Muscle of leg (tissue), 11 donors: Measurements from ENCODE around the gene B3GAT2. TPM values are rescaled to one million over a fixed set of nuclear protein-coding genes. Genes with fewer than 3 reads are reported as not detected.

Source experiments
- DNase-seq: peaks from one replicate; pipeline ENCODE4 v3.0.0; 2013
- H3K27ac ChIP-seq: one replicate; pipeline ENCODE4 v1.5.1; 2013; ENCODE audit warnings: mild to moderate bottlenecking, low read length, control low read depth
- H3K27me3 ChIP-seq: one replicate; pipeline ENCODE4 v1.6.1; 2013; ENCODE audit warnings: low read length; ENCODE audit not compliant: control insufficient read depth, insufficient read depth
- H3K36me3 ChIP-seq: one replicate; pipeline ENCODE4 v1.6.1; 2013; ENCODE audit warnings: low read length; ENCODE audit not compliant: control insufficient read depth, insufficient read depth
- H3K4me1 ChIP-seq: one replicate; pipeline ENCODE4 v1.6.1; 2013; ENCODE audit warnings: low read length; ENCODE audit not compliant: control insufficient read depth, insufficient read depth
- H3K4me3 ChIP-seq: one replicate; pipeline ENCODE4 v1.5.1; 2013; ENCODE audit warnings: low read length, control low read depth
- H3K9me3 ChIP-seq: replicated peaks from 2 replicates; pipeline ENCODE4 v1.6.1; 2013; ENCODE audit warnings: low read depth, low read length; ENCODE audit not compliant: control insufficient read depth
- WGBS: methylation state at CpG from one replicate; pipeline ENCODE4 v1.1.5; 2013; ENCODE audit warnings: missing lambda C conversion rate; ENCODE audit not compliant: insufficient coverage; 5-methylcytosine and 5-hydroxymethylcytosine counted together
- polyA plus RNA-seq, 8 donors: library from polyadenylated mRNA; unstranded; fragments of 120-200 nt; gene quantifications; one replicate each; pipeline versions ENCODE4 v1.2.1 to v1.2.3, GENCODE V29; 2013; ENCODE audit warnings: inconsistent platforms in 1 of 8, low replicate concordance in 1 of 8; ENCODE audit not compliant: insufficient read length in 8 of 8, insufficient read depth in 1 of 8
- total RNA-seq: library from RNA; stranded (reverse); fragments of 120-200 nt; gene quantifications from one replicate; pipeline ENCODE4 v1.2.4, GENCODE V29; 2013

B3GAT2 gene
- total and polyA plus RNA-seq, 9 donors = 0.53 to 2.8 (median 1.8) TPM

DNA sequence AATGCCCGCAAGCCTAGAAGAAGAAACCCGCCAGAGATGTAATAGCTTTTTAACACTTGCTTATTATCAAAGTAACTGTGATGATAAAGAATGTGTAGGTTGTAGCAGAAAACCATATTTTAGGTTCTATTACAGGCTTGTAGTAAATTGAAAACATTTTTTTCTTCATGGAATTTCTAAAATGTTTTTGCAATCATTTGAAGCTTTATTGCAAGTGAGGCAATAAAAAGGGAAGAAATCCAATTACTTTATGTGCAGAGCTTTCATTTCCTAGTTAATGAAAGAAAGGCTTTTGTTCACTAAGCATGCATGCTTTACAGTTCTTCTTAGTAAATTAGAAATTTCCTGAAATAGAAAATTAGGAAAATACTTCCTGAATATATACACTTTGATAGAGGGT is 135.1 kb downstream of the B3GAT2 start:
- Histone ChIP-seq H3K4me1 (no peaks in the 10 kb centered on the region), H3K4me3 (no peak overlapping the region), H3K27me3 (no peaks in the 10 kb centered on the region), H3K27ac (no peak overlapping the region), H3K36me3 (no peaks in the 10 kb centered on the region), H3K9me3 (no peaks in the 10 kb centered on the region)
- WGBS = no CpG with 5 or more reads among the region's 2 CpGs
- no peak for DNase-seq

DNA sequence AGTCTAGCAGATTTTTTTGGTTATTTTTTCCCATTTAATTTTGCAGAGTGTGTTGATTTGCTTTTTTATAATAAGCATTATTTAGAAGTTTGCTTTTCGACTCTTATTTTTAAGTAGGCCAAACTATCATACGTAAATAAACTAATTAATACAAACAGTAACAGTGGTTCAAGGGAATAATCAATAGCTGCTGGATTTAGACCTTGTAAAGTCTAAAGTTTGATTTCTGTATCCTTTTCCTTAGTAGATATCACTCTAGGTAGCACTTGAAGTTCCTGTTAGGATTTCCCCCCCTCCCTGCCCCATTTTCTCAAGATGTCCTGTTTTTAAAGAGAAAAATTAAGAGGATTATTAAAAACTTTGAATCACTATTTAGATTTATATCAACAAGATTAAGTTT is 136.1 kb downstream of the B3GAT2 start:
- no peaks in the 10 kb centered on the region for H3K9me3 ChIP-seq
- DNase-seq = no peak
- H3K4me1 ChIP-seq = no peaks in the 10 kb centered on the region
- H3K27me3 ChIP-seq = no peaks in the 10 kb centered on the region
- no peak overlapping the region for H3K4me3 ChIP-seq
- H3K27ac ChIP-seq = no peak overlapping the region
- H3K36me3 ChIP-seq = no peaks in the 10 kb centered on the region
- WGBS = no CpG with 5 or more reads among the region's 2 CpGs

DNA sequence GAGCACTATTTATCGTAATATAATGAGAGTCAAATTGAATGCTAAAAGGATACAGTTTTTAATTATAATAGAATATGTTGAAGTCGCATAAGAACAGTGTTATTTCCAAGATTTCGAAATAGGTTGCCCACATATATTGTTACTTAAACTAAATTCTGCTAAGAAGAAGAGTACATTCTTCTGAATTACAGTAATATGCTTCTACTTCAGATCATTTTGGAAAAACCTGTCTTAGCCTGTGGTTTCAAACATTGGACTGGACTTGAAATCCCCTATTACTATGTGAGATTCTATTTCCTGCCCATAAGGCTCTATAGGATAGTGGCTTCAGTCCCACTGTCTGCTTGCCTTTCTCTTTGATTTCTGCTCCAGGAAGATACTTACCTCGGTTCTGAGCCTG is 137.2 kb downstream of the B3GAT2 start:
- H3K27ac ChIP-seq = no peak overlapping the region
- H3K36me3 ChIP-seq = no peaks in the 10 kb centered on the region
- H3K4me3 ChIP-seq = no peak overlapping the region
- no peaks in the 10 kb centered on the region for H3K9me3 ChIP-seq
- no peaks in the 10 kb centered on the region for H3K27me3 ChIP-seq
- no peaks in the 10 kb centered on the region for H3K4me1 ChIP-seq
- DNase-seq = no peak
- no CpG with 5 or more reads among the region's 4 CpGs for WGBS

- no peak overlapping the region for H3K4me3 ChIP-seq
These were observed 143.0 kb downstream of the B3GAT2 start for GRCh38 chr6:70813885-70814284.

GRCh38 chr6:70811788-70812187 is 145.1 kb downstream of the B3GAT2 start:
- Histone ChIP-seq H3K27me3 (no peaks in the 10 kb centered on the region), H3K4me1 (no peaks in the 10 kb centered on the region), H3K9me3 (no peaks in the 10 kb centered on the region), H3K4me3 (no peak overlapping the region), H3K27ac (no peak overlapping the region), H3K36me3 (no peaks in the 10 kb centered on the region)
- DNase-seq = no peak
- WGBS = 95% methylated on average over 3 of the region's 6 CpGs

More at GRCh38 chr6:70813885-70814284, 143.0 kb downstream of the B3GAT2 start:
- Histone ChIP-seq H3K36me3 (no peaks in the 10 kb centered on the region), H3K27ac (no peak overlapping the region), H3K27me3 (no peaks in the 10 kb centered on the region), H3K9me3 (no peaks in the 10 kb centered on the region), H3K4me1 (no peaks in the 10 kb centered on the region)
- DNase-seq = peak; percentile 18
- WGBS = no CpG with 5 or more reads among the region's 3 CpGs
